GM12874 (cell line): Measurements from ENCODE around the gene ARMH4.
A peak's percentile ranks its signal among the peaks of the same experiment; 100 is the strongest.

Experiments used
- TF ChIP-seq, protein P1 (sequence below): IDR thresholded peaks from 2 replicates; pipeline ENCODE4 v1.5.1; 2011; ENCODE audit warnings: low read depth, mild to moderate bottlenecking, control low read depth, low read length, moderate library complexity; ENCODE audit not compliant: insufficient read depth

The ARMH4 gene

DNA sequence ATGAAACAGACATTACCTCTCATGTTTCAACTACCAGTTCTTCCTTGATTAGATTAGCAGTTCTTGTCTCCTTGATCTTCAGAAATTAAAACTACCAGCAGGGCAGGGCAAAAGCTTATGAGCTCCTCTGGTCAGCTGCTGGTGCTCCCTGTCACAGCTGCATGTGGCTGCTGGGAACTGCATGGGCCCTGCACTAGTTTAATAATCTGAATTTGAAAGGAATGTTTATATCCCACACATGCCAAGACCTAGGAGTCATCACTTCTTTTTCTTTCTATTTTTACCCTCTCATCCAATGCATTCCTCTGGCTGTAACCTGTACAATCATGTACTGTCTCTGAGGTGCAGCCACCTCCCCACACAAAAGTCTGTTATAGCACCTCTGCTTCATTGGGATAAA, 73.9 kb downstream of the ARMH4 start:
- TF ChIP-seq, protein P1, sequence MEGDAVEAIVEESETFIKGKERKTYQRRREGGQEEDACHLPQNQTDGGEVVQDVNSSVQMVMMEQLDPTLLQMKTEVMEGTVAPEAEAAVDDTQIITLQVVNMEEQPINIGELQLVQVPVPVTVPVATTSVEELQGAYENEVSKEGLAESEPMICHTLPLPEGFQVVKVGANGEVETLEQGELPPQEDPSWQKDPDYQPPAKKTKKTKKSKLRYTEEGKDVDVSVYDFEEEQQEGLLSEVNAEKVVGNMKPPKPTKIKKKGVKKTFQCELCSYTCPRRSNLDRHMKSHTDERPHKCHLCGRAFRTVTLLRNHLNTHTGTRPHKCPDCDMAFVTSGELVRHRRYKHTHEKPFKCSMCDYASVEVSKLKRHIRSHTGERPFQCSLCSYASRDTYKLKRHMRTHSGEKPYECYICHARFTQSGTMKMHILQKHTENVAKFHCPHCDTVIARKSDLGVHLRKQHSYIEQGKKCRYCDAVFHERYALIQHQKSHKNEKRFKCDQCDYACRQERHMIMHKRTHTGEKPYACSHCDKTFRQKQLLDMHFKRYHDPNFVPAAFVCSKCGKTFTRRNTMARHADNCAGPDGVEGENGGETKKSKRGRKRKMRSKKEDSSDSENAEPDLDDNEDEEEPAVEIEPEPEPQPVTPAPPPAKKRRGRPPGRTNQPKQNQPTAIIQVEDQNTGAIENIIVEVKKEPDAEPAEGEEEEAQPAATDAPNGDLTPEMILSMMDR = no peak

DNA sequence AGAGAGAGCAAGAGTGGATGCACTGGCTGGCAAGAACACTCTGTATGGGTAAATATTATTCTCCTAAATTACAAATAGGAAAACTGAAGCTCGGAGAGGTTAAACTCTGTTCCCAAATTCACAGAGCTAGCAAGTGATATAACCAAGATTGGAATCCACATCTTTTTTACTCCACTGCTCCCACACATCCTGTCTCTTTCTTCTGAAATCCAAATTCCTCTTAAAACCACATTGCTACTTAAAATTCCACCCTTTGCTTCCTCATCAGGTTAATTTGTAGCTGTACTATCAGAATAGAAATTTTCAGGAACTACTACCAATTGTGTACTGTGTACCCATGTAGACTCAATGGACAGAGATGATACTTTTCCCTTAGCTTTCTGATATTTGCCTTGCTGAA, 74.4 kb downstream of the ARMH4 start:
- TF ChIP-seq, protein P1 = no peak

DNA sequence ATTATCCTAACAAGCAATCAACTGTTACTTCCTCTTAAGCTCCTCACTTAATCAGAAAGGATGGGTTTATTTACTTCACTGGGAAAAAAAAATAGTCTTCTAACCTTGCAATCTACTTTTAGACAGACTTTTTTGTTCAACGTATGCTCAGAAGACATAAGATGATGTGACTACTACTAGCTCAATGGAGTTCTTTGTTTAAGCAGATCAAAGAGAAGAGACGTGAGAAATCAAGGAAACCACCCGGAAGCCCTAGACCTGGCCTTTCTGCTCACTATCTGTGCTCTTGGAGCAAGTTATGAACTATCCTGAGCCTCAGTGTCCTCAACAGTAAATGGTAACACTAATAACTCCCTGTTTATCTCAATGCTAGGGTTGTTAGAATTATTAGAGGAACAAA, 78.5 kb downstream of the ARMH4 start:
- TF ChIP-seq, protein P1 = no peak

DNA sequence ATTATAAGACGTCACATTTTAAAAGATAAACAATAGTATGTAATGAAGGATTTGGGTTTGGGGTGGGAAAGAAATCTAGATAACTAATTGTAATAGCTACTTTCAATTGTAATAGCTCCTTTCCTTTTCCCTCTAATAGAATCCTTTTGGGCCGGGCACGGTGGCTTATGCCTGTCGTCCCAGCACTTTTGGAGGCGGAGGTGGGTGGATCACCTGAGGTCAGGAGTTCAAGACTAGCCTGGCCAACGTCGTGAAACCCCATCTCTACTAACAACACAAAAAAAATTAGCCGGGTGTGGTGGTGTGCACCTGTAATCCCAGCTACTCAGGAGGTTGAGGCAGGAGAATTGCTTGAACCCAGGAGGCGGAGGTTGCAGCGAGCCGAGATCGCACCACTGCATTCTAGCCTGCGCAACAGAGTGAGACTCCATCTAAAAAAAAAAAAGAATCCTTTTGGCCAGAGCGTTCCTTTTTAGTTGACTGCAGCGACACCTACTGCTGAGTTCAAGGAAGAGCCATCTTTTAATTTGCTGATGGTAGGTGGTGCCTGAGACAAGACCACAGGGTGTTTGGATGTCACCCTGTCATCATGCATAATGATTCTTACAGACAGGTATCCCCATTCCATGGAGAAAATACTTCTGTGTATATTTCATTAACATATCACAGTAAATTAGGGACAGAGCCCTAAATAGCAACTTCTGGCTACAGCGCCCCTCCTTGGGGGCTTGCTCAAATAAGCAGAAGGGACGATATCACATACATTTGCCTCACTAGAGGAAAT, 79.5 kb downstream of the ARMH4 start:
- TF ChIP-seq, protein P1 = peak; percentile 64; the same call in 1 of the 2 replicates

DNA sequence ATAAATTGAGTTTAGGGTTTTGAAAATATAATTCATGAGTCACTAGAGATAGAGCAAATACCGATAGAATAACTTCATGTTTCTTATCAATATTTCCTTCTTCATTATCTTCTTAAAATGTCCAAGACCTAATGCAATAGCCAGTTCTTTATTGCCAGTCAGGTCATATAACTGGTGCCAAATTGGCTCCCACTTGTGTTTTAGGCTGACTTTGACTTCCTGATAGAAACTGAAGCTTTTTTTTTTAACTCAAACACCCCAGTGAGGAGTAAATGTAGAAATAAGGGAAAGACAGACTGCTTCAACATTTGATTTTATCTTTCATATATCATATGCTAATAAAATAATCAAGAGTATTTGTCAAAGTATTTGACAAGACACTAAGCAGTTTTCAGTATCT, 80.7 kb downstream of the ARMH4 start:
- TF ChIP-seq, protein P1 = no peak

DNA sequence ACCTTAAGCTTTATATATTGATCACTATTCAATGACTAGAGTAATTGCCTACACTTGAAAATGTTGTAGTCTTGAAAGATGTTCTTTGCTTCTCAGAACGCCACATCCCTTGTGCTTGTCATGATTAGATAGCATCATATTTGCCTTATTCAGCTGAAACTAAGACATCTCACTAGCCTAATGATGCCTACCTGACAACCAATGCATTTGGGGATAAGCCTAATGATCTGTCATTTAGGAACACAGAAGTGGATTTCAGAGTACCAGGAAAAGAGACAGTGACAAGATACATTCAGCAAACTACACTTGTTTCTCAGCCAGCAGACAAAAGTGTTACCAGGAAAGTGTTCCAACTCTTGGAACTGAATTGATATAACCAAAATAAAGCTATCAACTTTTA, 83.7 kb downstream of the ARMH4 start:
- TF ChIP-seq, protein P1 = no peak

DNA sequence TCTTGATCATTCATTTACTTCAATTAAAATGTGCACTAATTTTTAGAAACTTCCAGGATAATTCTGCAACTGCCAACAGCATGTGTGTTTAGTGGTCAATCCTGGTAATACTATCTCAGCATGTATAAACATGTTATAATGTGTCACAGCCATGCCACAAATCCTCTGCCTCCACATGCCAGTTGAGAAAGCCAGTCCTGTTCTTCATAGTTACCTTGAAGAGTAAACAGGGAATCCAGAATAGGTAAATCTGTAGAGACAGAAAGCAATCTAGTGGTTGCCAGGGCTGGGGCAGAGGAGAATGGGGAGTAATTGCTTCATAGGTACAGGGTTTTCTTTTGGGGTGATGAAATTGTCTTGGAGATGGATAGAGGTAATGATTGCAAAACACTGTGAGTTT, 85.9 kb downstream of the ARMH4 start:
- TF ChIP-seq, protein P1 = no peak
